HEK293T (cell line): ENCODE data around the gene RIOK1.

Experiments used
- ARNT ChIP-seq: fragments of 450-650 bp; IDR thresholded peaks from 2 replicates; pipeline ENCODE4 v1.6.1; 2017; ENCODE audit warnings: mild to moderate bottlenecking
- BHLHE40 ChIP-seq: fragments of 450-650 bp; IDR thresholded peaks from 2 replicates; pipeline ENCODE4 v1.6.1; 2016; ENCODE audit warnings: mild to moderate bottlenecking, moderate library complexity, borderline replicate concordance
- CTBP1 ChIP-seq: fragments of 450-650 bp; IDR thresholded peaks from 2 replicates; pipeline ENCODE4 v1.6.1; 2016; ENCODE audit warnings: borderline replicate concordance
- ELF4 ChIP-seq: fragments of 450-650 bp; IDR thresholded peaks from 2 replicates; pipeline ENCODE4 v1.6.1; 2017; ENCODE audit warnings: antibody characterized with exemption
- FOXA1 ChIP-seq: fragments of 450-650 bp; IDR thresholded peaks from 2 replicates; pipeline ENCODE4 v1.6.1; 2016; ENCODE audit warnings: mild to moderate bottlenecking
- FOXK2 ChIP-seq: fragments of 450-650 bp; IDR thresholded peaks from 2 replicates; pipeline ENCODE4 v1.6.1; 2016; ENCODE audit warnings: mild to moderate bottlenecking
- FOXM1 ChIP-seq: fragments of 450-650 bp; IDR thresholded peaks from 2 replicates; pipeline ENCODE4 v1.6.1; 2017; ENCODE audit warnings: mild to moderate bottlenecking, borderline replicate concordance
- NFRKB ChIP-seq: fragments of 450-650 bp; IDR thresholded peaks from 2 replicates; pipeline ENCODE4 v1.6.1; 2016; ENCODE audit warnings: mild to moderate bottlenecking, moderate library complexity
- SP1 ChIP-seq: fragments of 450-650 bp; IDR thresholded peaks from 2 replicates; pipeline ENCODE4 v1.6.1; 2017
- SUZ12 ChIP-seq: fragments of 450-650 bp; IDR thresholded peaks from 2 replicates; pipeline ENCODE4 v1.6.1; 2016; ENCODE audit warnings: mild to moderate bottlenecking
- TARDBP ChIP-seq: fragments of 450-650 bp; IDR thresholded peaks from 2 replicates; pipeline ENCODE4 v1.6.1; 2016
- ZNF384 ChIP-seq: fragments of 450-650 bp; IDR thresholded peaks from 2 replicates; pipeline ENCODE4 v1.6.1; 2016
- TF ChIP-seq, protein P1 (sequence below): fragments of 450-650 bp; IDR thresholded peaks from 2 replicates; pipeline ENCODE4 v1.6.1; 2016

DNA sequence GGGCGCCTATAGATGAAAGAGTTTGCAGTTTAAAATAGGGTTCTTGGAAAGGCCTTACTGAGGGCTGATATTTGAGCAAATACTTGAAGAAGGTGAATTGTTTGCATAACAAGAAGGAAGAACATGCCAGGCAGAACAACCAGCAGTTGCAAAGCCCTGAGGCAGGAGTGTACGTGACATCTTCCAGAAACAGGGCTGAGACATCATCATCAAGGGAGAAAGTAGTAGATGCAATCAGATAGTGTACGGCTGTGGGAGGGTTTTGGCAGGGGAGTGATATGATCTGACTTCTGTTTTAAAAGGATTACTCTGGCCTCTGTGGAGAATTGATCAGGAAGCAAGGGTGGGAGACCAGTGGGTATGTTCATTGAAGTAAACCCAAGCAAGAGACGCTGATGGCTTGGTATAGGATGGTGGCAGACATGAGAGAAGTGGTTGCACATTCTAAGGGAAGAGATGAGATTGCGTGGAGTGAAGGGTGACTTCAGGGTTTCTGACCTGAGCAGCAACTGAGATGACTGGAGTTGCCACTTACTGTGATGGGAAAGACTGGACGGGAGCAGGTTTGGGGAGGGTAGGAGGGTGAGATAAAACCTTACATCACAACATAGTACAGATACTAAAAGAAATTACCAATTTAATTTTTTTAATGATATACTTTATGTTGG is 28.8 kb downstream of the RIOK1 start:
- TF ChIP-seq ELF4 (no peak), SP1 (no peak), ZNF384 (no peak), SUZ12 (no peak), TARDBP (no peak), BHLHE40 (no peak), CTBP1 (no peak), FOXA1 (no peak), FOXM1 (no peak), NFRKB (no peak), FOXK2 (no peak), ARNT (no peak)
- TF ChIP-seq, protein P1, sequence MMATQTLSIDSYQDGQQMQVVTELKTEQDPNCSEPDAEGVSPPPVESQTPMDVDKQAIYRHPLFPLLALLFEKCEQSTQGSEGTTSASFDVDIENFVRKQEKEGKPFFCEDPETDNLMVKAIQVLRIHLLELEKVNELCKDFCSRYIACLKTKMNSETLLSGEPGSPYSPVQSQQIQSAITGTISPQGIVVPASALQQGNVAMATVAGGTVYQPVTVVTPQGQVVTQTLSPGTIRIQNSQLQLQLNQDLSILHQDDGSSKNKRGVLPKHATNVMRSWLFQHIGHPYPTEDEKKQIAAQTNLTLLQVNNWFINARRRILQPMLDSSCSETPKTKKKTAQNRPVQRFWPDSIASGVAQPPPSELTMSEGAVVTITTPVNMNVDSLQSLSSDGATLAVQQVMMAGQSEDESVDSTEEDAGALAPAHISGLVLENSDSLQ, result no peak
